Lower leg skin (tissue), 4 donors: ENCODE results near the gene KRT31. TPM values are rescaled to one million over a fixed set of nuclear protein-coding genes. Genes with fewer than 3 reads are reported as not detected.

Experiments
- DNase-seq, 2 donors: peaks; one replicate each; pipeline ENCODE4 v3.0.0-alpha.2; 2019; ENCODE audit warnings: low spot score in 2 of 2
- H3K4me3 ChIP-seq: fragments of 200-600 bp; sonication (generic); 2 replicates; pipeline ENCODE4 v1.5.1; 2017; ENCODE audit warnings: mild to moderate bottlenecking, low read depth; ENCODE audit not compliant: poor library complexity, severe bottlenecking
- CTCF ChIP-seq, 3 donors: fragments of 450-650 bp; IDR thresholded peaks; one replicate each; pipeline ENCODE4 v1.5.1; 2016; ENCODE audit warnings: antibody characterized with exemption in 3 of 3, mild to moderate bottlenecking in 3 of 3, moderate library complexity in 2 of 3
- POLR2A ChIP-seq, 2 donors: fragments of 450-650 bp; IDR thresholded peaks; one replicate each; pipeline ENCODE4 v1.6.1; 2016 to 2017; ENCODE audit warnings: antibody characterized with exemption in 2 of 2, mild to moderate bottlenecking in 1 of 2, moderate library complexity in 1 of 2
- WGBS, 2 donors: methylation state at CpG; one replicate each; pipeline ENCODE4 v1.1.5; 2018; 5-methylcytosine and 5-hydroxymethylcytosine counted together
- intact Hi-C: fragments of 100-400 bp; cut with DNase I; formaldehyde crosslinking; loops from one replicate; pipeline ENCODE4 v1.15.0; 2023; ENCODE audit warnings: low total_unique reads
- total RNA-seq, 4 donors: library from RNA; depleted of rRNA; stranded (reverse); fragments of >200 nt; gene quantifications; one replicate each; pipeline ENCODE4 v1.1.0, GENCODE V29; 2016

Gene KRT31
- total RNA-seq, 4 donors from 2014 or later, result 15.9 to 197 (median 24.1) TPM

- DNase-seq, result no peak
- WGBS, 2 donors, result 94 to 97% methylated on average over 10 of the region's 10 CpGs
- intact Hi-C loops, result no loop called here
Measured at GRCh38 chr17:41440531-41441033, 43.2 kb upstream of the KRT31 start, which contains the start of gene KRT38. TSS of gene KRT38 (minus strand) at chr17:41440983. CDS start at chr17:41440921, 62 bp downstream.

GRCh38 chr17:41439375-41439774 lies 42.0 kb upstream of the KRT31 start:
- TF ChIP-seq POLR2A (IDR thresholded peaks at IDR 0.05), result no peak
- TF ChIP-seq CTCF (IDR thresholded peaks at IDR 0.05), result no peak

More at GRCh38 chr17:41440531-41441033, 43.2 kb upstream of the KRT31 start, which contains the start of gene KRT38:
- no peak within 1 kb of the TSS for H3K4me3 ChIP-seq
- no peak for TF ChIP-seq CTCF (IDR thresholded peaks at IDR 0.05)
- TF ChIP-seq POLR2A (IDR thresholded peaks at IDR 0.05), result no peak

GRCh38 chr17:41437769-41438168 lies 40.4 kb upstream of the KRT31 start:
- TF ChIP-seq POLR2A (IDR thresholded peaks at IDR 0.05), result no peak
- TF ChIP-seq CTCF (IDR thresholded peaks at IDR 0.05), result no peak
- intact Hi-C loops, result no loop called here
- no peak overlapping the region for H3K4me3 ChIP-seq
- 83 to 92% methylated on average over 9 of the region's 9 CpGs for WGBS, 2 donors
- DNase-seq, result no peak

More at GRCh38 chr17:41439375-41439774, 42.0 kb upstream of the KRT31 start:
- intact Hi-C loops, result no loop called here
- no peak for DNase-seq
- no peak overlapping the region for H3K4me3 ChIP-seq
- 91 to 92% methylated on average over 4 of the region's 5 CpGs for WGBS, 2 donors

GRCh38 chr17:41437254-41437653 lies 39.8 kb upstream of the KRT31 start:
- no peak for TF ChIP-seq CTCF (IDR thresholded peaks at IDR 0.05)
- TF ChIP-seq POLR2A (IDR thresholded peaks at IDR 0.05), result no peak
- intact Hi-C loops, result no loop called here
- no peak for DNase-seq
- WGBS, 2 donors, result 85 to 91% methylated on average over 7 of the region's 7 CpGs
- no peak overlapping the region for H3K4me3 ChIP-seq

GRCh38 chr17:41434415-41434814 lies 37.0 kb upstream of the KRT31 start:
- TF ChIP-seq CTCF (IDR thresholded peaks at IDR 0.05) (no peak), POLR2A (IDR thresholded peaks at IDR 0.05) (no peak)
- intact Hi-C loops, result no loop called here
- no peak for DNase-seq
- 77 to 82% methylated on average over 5 of the region's 5 CpGs for WGBS, 2 donors
- no peak overlapping the region for H3K4me3 ChIP-seq

GRCh38 chr17:41434005-41434404 lies 36.6 kb upstream of the KRT31 start:
- 62 to 70% methylated on average over 4 of the region's 4 CpGs for WGBS, 2 donors
- TF ChIP-seq POLR2A (IDR thresholded peaks at IDR 0.05), result no peak
- DNase-seq, result no peak
- intact Hi-C loops, result no loop called here
- H3K4me3 ChIP-seq, result no peak overlapping the region
